HL-60 (cell line): ENCODE measurements around the gene CD3G.

Experiments
- SPI1 ChIP-seq: IDR thresholded peaks from 2 replicates; pipeline ENCODE4 v1.6.1; 2012; ENCODE audit warnings: low read depth, mild to moderate bottlenecking, borderline replicate concordance
- TF ChIP-seq, protein P1 (sequence below): IDR thresholded peaks from one replicate; pipeline ENCODE4 v1.5.1; 2011; ENCODE audit warnings: low read length, control low read depth, inconsistent platforms; ENCODE audit not compliant: insufficient read depth
- TF ChIP-seq, protein P2 (sequence below): IDR thresholded peaks from 2 replicates; pipeline ENCODE4 v1.6.1; 2012; ENCODE audit warnings: low read depth; ENCODE audit not compliant: insufficient replicate concordance

DNA sequence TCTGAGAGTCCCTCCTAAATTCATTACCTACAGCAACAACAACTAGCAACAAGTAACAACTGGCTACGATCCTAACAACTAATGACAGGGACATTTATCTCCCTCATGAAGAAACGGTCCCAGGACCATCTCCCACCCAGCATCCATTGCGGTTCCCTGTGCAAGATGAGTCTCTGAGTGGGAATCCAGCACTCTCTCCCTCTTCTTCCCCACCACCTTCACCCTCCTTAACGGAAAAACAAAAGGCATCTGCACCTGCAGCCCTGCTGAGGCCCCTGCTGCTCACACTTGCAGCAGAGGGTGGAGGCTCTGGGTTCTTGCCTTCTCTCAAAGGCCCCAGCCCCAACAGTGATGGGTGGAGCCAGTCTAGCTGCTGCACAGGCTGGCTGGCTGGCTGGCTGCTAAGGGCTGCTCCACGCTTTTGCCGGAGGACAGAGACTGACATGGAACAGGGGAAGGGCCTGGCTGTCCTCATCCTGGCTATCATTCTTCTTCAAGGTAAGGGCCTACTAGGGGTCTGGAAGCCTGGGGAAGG is at the start of gene CD3G:
- TF ChIP-seq, protein P1, sequence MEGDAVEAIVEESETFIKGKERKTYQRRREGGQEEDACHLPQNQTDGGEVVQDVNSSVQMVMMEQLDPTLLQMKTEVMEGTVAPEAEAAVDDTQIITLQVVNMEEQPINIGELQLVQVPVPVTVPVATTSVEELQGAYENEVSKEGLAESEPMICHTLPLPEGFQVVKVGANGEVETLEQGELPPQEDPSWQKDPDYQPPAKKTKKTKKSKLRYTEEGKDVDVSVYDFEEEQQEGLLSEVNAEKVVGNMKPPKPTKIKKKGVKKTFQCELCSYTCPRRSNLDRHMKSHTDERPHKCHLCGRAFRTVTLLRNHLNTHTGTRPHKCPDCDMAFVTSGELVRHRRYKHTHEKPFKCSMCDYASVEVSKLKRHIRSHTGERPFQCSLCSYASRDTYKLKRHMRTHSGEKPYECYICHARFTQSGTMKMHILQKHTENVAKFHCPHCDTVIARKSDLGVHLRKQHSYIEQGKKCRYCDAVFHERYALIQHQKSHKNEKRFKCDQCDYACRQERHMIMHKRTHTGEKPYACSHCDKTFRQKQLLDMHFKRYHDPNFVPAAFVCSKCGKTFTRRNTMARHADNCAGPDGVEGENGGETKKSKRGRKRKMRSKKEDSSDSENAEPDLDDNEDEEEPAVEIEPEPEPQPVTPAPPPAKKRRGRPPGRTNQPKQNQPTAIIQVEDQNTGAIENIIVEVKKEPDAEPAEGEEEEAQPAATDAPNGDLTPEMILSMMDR = no peak
- TF ChIP-seq, protein P2, sequence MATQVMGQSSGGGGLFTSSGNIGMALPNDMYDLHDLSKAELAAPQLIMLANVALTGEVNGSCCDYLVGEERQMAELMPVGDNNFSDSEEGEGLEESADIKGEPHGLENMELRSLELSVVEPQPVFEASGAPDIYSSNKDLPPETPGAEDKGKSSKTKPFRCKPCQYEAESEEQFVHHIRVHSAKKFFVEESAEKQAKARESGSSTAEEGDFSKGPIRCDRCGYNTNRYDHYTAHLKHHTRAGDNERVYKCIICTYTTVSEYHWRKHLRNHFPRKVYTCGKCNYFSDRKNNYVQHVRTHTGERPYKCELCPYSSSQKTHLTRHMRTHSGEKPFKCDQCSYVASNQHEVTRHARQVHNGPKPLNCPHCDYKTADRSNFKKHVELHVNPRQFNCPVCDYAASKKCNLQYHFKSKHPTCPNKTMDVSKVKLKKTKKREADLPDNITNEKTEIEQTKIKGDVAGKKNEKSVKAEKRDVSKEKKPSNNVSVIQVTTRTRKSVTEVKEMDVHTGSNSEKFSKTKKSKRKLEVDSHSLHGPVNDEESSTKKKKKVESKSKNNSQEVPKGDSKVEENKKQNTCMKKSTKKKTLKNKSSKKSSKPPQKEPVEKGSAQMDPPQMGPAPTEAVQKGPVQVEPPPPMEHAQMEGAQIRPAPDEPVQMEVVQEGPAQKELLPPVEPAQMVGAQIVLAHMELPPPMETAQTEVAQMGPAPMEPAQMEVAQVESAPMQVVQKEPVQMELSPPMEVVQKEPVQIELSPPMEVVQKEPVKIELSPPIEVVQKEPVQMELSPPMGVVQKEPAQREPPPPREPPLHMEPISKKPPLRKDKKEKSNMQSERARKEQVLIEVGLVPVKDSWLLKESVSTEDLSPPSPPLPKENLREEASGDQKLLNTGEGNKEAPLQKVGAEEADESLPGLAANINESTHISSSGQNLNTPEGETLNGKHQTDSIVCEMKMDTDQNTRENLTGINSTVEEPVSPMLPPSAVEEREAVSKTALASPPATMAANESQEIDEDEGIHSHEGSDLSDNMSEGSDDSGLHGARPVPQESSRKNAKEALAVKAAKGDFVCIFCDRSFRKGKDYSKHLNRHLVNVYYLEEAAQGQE = no peak
- no peak for TF ChIP-seq SPI1
